Tibial artery (tissue), 4 donors: Measurements from ENCODE around the gene CNNM3.
A peak's percentile ranks its signal among the peaks of the same experiment; 100 is the strongest.

Source experiments
- DNase-seq, 2 donors: peaks; one replicate each; pipeline ENCODE4 v3.0.0-alpha.2; 2019
- H3K27ac ChIP-seq, 2 donors: fragments of 200-600 bp; sonication (generic) in 1 of 2; 1 replicate in 1 of 2; 2 replicates in 1 of 2; pipeline ENCODE4 v1.5.1; 2018 to 2019; ENCODE audit warnings: mild to moderate bottlenecking in 1 of 2
- H3K27me3 ChIP-seq, 2 donors: fragments of 200-600 bp; sonication (generic) in 1 of 2; one replicate each; pipeline versions ENCODE4 v1.5.1 to v1.6.0; 2016 to 2019
- H3K36me3 ChIP-seq, 3 donors: fragments of 200-600 bp; sonication (generic) in 2 of 3; one replicate each; pipeline ENCODE4 v1.5.1; 2016 to 2019; ENCODE audit warnings: mild to moderate bottlenecking in 2 of 3
- H3K4me1 ChIP-seq, 4 donors: fragments of 200-600 bp; sonication (generic) in 2 of 4; 1 replicate in 3 of 4; 2 replicates in 1 of 4; pipeline ENCODE4 v1.5.1; 2016 to 2019
- H3K4me3 ChIP-seq, 2 donors: fragments of 200-600 bp; sonication (generic) in 1 of 2; 1 replicate in 1 of 2; 2 replicates in 1 of 2; pipeline ENCODE4 v1.5.1; 2018 to 2019; ENCODE audit warnings: mild to moderate bottlenecking in 2 of 2
- H3K9me3 ChIP-seq, 3 donors: fragments of 200-600 bp; sonication (generic) in 1 of 3; one replicate each; pipeline ENCODE4 v1.5.1; 2016 to 2019
- CTCF ChIP-seq, 2 experiments: fragments of 200-600 bp in 1 of 2; fragments of 450-650 bp in 1 of 2; IDR thresholded peaks; one replicate each; pipeline ENCODE4 v1.5.1; 2017 to 2019; ENCODE audit warnings: antibody characterized with exemption in 2 of 2, mild to moderate bottlenecking in 1 of 2, moderate library complexity in 1 of 2
- intact Hi-C: fragments of 100-400 bp; cut with DNase I; formaldehyde crosslinking; loops from one replicate; pipeline ENCODE4 v1.15.0; 2023; ENCODE audit warnings: low total_unique reads

The CNNM3 gene

GRCh38 chr2:96866986-96867755 is 51.1 kb downstream of the CNNM3 start:
- Histone ChIP-seq H3K4me1 (peaks cover 0 to 54% (median 38%) of the 10 kb centered on the region in 4 donors), H3K36me3 (peaks cover 36 to 57% (median 46%) of the 10 kb centered on the region in 3 donors), H3K27me3 (no peaks in the 10 kb centered on the region), H3K9me3 (no peaks in the 10 kb centered on the region), H3K27ac (peak overlapping the region; percentile 98 to 100), H3K4me3 (peak overlapping the region; percentile 97 to 98)
- intact Hi-C loops, result loop anchor here (5.0 kb wide), 1 partner anchor 330 kb away; the partner anchor contains the start of gene ARID5A
- no peak for TF ChIP-seq CTCF (IDR thresholded peaks at IDR 0.05)
- DNase-seq, result no peak

GRCh38 chr2:96867756-96868554 is 51.9 kb downstream of the CNNM3 start:
- no peak for DNase-seq
- H3K4me1 ChIP-seq, result peaks cover 0 to 61% (median 40%) of the 10 kb centered on the region in 4 donors
- H3K36me3 ChIP-seq, result peaks cover 29 to 49% (median 40%) of the 10 kb centered on the region in 3 donors
- peak overlapping the region; percentile 97 to 98 for H3K4me3 ChIP-seq
- peak overlapping the region; percentile 98 to 100 for H3K27ac ChIP-seq
- intact Hi-C loops, result loop anchor here (5.0 kb wide), 1 partner anchor 331 kb away; the partner anchor contains the start of gene ARID5A
- no peaks in the 10 kb centered on the region for H3K9me3 ChIP-seq
- TF ChIP-seq CTCF (IDR thresholded peaks at IDR 0.05), result no peak
- no peaks in the 10 kb centered on the region for H3K27me3 ChIP-seq

- H3K27me3 ChIP-seq, result no peaks in the 10 kb centered on the region
- H3K9me3 ChIP-seq, result no peaks in the 10 kb centered on the region
- peak; percentile 53 to 57 for TF ChIP-seq CTCF (IDR thresholded peaks at IDR 0.05)
- intact Hi-C loops, result loop anchor here (1.0 to 5.0 kb wide), 2 partner anchors 39 to 331 kb away; partner anchors contain the start of gene ARID5A
- peaks cover 0 to 69% (median 45%) of the 10 kb centered on the region in 4 donors for H3K4me1 ChIP-seq
- peak overlapping the region; percentile 98 to 100 for H3K27ac ChIP-seq
- H3K4me3 ChIP-seq, result peak overlapping the region; percentile 97 to 98
- DNase-seq, result peak; percentile 94 to 97
- peaks cover 22 to 41% (median 32%) of the 10 kb centered on the region in 3 donors for H3K36me3 ChIP-seq
These were observed 52.6 kb downstream of the CNNM3 start for GRCh38 chr2:96868555-96869280.

GRCh38 chr2:96869281-96869821 is 53.3 kb downstream of the CNNM3 start:
- Histone ChIP-seq H3K36me3 (peaks cover 15 to 35% (median 26%) of the 10 kb centered on the region in 3 donors), H3K27me3 (no peaks in the 10 kb centered on the region), H3K9me3 (no peaks in the 10 kb centered on the region), H3K4me1 (peaks cover 0 to 71% (median 50%) of the 10 kb centered on the region in 4 donors), H3K4me3 (peak overlapping the region; percentile 97 to 98), H3K27ac (peak overlapping the region; percentile 98 to 100)
- no peak for TF ChIP-seq CTCF (IDR thresholded peaks at IDR 0.05)
- peak; percentile 81 to 95 for DNase-seq
- intact Hi-C loops, result loop anchor here (1.0 to 5.0 kb wide), 2 partner anchors 38 to 332 kb away; partner anchors contain the start of gene ARID5A
